ENCODE measurements around the gene INTS7. TPM values are rescaled to one million over a fixed set of nuclear protein-coding genes. Genes with fewer than 3 reads are reported as not detected.

The INTS7 gene
- total RNA-seq, 1 experiment from 2014 or later, result 35.5 TPM

DNA sequence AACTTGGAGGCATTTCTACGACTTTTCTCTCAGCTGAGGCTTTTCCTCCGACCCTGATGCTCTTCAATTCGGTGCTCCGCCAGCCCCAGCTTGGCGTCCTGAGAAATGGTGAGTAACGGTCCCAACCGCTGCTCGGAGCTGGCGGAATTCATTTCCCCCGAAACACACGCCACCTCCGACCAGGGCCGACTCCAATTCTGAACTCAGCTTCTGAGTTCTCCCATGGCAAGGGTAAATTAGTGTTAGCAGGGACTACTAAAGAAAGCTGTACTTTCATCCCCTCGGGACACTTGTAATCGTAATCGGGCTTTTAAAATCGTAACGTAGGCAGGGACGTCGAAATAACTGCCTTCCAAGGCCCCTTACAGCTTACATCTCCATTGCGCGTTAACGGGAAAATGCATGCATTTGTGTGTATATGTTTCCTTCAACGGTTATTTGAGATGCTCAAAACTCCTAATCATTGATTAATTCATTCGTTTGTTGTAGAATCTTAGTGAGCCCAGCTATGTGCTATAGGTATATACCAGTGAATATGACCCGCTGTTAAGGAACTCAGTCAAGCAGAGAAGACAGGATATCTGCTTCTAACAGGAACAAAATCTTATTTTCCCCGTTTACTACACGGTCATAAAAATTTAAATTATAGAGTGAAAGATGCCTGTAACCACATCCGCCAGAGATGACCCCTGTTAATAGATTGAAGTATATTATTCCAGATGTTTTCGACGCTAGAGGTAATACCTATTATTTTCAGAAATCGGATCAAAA lies 663 bp upstream of the INTS7 start:
- intact Hi-C loops (cut with micrococcal nuclease; ENCODE audit: unreplicated experiment) (loop anchor here (10.0 kb wide), 1 partner anchor 351 kb away; no protein-coding TSS in a partner anchor), in situ Hi-C loops (cut with HindIII; ENCODE audit: low pct_unique_long_range_greater_than_20kb, low sequenced_read_pairs) (no loop called here)
- Histone ChIP-seq H3K4me3 (ENCODE audit: low read depth in 2 of 2, low read length in 2 of 2) (peak overlapping the region; percentile 86 to 94), H3K27ac (ENCODE audit: low read length) (peak overlapping the region; percentile 97), H3K36me3 (ENCODE audit: control insufficient read depth, insufficient read depth, low read length) (peaks cover 14% of the 10 kb centered on the region), H3K9me3 (ENCODE audit: control insufficient read depth, insufficient read depth, low read depth, low read length) (no peaks in the 10 kb centered on the region), H3K27me3 (ENCODE audit: control insufficient read depth, insufficient read depth, low read length) (no peaks in the 10 kb centered on the region), H3K4me1 (ENCODE audit: control insufficient read depth, insufficient read depth, low read length) (peaks cover 61% of the 10 kb centered on the region)
- BruUV-seq (replicated peaks), result TSS peak; percentile 81
- ChIA-PET POLR2A (interaction anchor here (0.6 to 1.4 kb wide), 5 partner anchors 14 to 803 kb away, joined by 3 to 4 read pairs (median 3); no protein-coding TSS in a partner anchor), CTCF (interaction anchor here (0.5 to 1.3 kb wide), 11 partner anchors 23 to 796 kb away, joined by 3 to 13 read pairs (median 3); no protein-coding TSS in a partner anchor)
- TF ChIP-seq SIN3A (IDR thresholded peaks at IDR 0.05; ENCODE audit: borderline replicate concordance, insufficient read depth, low read depth, low read length) (0 out of 2 replicates have a peak, but pooled peaks have one; percentile 25), TCF7L2 (IDR thresholded peaks at IDR 0.05; ENCODE audit: low read depth, low read length) (no peak), REST (IDR thresholded peaks at IDR 0.05; ENCODE audit: insufficient read depth in 1 of 2, low read depth in 2 of 2, low read length in 1 of 2) (no peak)
- ATAC-seq (peak; percentile 47), DNase-seq (ENCODE audit: low read depth, low spot score) (no peak)

DNA sequence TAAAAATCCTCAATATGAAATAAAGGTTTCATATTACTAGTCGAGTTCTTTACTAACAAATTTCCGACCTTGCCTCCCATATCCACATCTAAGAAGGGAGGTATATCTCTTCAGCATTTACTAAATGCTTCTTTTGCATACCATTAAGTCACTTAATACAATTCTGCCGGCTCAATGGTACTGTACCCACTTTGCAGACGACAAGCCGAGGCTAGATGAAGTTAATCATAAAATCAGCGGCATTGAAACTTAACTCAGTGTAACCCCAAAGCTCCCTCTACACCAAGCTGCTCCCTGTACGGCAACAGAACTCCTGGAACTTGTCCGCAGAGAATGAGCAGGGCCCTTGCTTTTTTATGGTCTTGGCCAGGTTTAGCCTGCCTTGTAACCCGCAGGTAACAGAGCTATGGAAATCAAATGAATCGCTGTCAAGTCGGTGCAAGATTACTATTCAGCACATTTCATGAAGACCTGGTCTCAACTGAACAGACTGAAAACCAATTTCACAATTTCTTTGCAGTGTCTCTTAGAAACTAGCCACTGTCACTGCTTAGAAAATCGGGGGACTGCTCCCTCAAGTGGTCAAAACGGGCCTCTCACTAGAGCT lies 738 bp downstream of the INTS7 start:
- H3K9me3 ChIP-seq (ENCODE audit: control insufficient read depth, insufficient read depth, low read depth, low read length), result no peaks in the 10 kb centered on the region
- in situ Hi-C loops (cut with HindIII; ENCODE audit: low pct_unique_long_range_greater_than_20kb, low sequenced_read_pairs) (no loop called here), intact Hi-C loops (cut with micrococcal nuclease; ENCODE audit: unreplicated experiment) (loop anchor here (10.0 kb wide), 1 partner anchor 350 kb away; no protein-coding TSS in a partner anchor)
- H3K4me3 ChIP-seq (ENCODE audit: low read depth in 2 of 2, low read length in 2 of 2), result peak overlapping the region; percentile 94 to 97
- POLR2A ChIA-PET, result interaction anchor here (0.9 to 1.4 kb wide), 2 partner anchors 18 to 354 kb away, joined by 3 to 4 read pairs; no protein-coding TSS in a partner anchor
- BruUV-seq (replicated peaks), result no TSS peak
- peak overlapping the region; percentile 97 for H3K27ac ChIP-seq (ENCODE audit: low read length)
- DNase-seq (ENCODE audit: low read depth, low spot score), result no peak
- H3K27me3 ChIP-seq (ENCODE audit: control insufficient read depth, insufficient read depth, low read length), result no peaks in the 10 kb centered on the region
- CTCF ChIA-PET, result interaction anchor here (1.1 to 1.3 kb wide), 2 partner anchors 336 to 354 kb away, joined by 3 to 8 read pairs; no protein-coding TSS in a partner anchor
- TF ChIP-seq POLR2AphosphoS5 (IDR thresholded peaks at IDR 0.05; ENCODE audit: low read depth, low read length), result no peak
- TF ChIP-seq TCF7L2 (IDR thresholded peaks at IDR 0.05; ENCODE audit: low read depth, low read length), result no peak
- TF ChIP-seq REST (IDR thresholded peaks at IDR 0.05; ENCODE audit: insufficient read depth in 1 of 2, low read depth in 2 of 2, low read length in 1 of 2), result 0 out of 4 replicates have a peak, but pooled peaks of 1 of the 2 experiments have one; percentile 22
- no peak for TF ChIP-seq SIN3A (IDR thresholded peaks at IDR 0.05; ENCODE audit: borderline replicate concordance, insufficient read depth, low read depth, low read length)
- TF ChIP-seq, protein P1, sequence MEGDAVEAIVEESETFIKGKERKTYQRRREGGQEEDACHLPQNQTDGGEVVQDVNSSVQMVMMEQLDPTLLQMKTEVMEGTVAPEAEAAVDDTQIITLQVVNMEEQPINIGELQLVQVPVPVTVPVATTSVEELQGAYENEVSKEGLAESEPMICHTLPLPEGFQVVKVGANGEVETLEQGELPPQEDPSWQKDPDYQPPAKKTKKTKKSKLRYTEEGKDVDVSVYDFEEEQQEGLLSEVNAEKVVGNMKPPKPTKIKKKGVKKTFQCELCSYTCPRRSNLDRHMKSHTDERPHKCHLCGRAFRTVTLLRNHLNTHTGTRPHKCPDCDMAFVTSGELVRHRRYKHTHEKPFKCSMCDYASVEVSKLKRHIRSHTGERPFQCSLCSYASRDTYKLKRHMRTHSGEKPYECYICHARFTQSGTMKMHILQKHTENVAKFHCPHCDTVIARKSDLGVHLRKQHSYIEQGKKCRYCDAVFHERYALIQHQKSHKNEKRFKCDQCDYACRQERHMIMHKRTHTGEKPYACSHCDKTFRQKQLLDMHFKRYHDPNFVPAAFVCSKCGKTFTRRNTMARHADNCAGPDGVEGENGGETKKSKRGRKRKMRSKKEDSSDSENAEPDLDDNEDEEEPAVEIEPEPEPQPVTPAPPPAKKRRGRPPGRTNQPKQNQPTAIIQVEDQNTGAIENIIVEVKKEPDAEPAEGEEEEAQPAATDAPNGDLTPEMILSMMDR (IDR thresholded peaks at IDR 0.05), result no peak
- peaks cover 60% of the 10 kb centered on the region for H3K4me1 ChIP-seq (ENCODE audit: control insufficient read depth, insufficient read depth, low read length)
- H3K36me3 ChIP-seq (ENCODE audit: control insufficient read depth, insufficient read depth, low read length), result peaks cover 14% of the 10 kb centered on the region
- ATAC-seq, result peak; percentile 7
